DOHH2 (cell line): ENCODE results near the gene RAD54L.

Source experiments
- EZH2phosphoT487 ChIP-seq: fragments of 200-600 bp; sonication (generic); IDR thresholded peaks from 2 replicates; pipeline ENCODE4 v1.6.1; 2017; ENCODE audit warnings: borderline replicate concordance, mild to moderate bottlenecking, antibody characterized with exemption, low read length, moderate library complexity, mixed read lengths
- TF ChIP-seq, protein P1 (sequence below): fragments of 200-600 bp; sonication (generic); IDR thresholded peaks from one replicate; pipeline ENCODE4 v1.5.1; 2014; ENCODE audit warnings: antibody characterized with exemption, mild to moderate bottlenecking, low read depth, low read length; ENCODE audit not compliant: poor library complexity, severe bottlenecking

DNA sequence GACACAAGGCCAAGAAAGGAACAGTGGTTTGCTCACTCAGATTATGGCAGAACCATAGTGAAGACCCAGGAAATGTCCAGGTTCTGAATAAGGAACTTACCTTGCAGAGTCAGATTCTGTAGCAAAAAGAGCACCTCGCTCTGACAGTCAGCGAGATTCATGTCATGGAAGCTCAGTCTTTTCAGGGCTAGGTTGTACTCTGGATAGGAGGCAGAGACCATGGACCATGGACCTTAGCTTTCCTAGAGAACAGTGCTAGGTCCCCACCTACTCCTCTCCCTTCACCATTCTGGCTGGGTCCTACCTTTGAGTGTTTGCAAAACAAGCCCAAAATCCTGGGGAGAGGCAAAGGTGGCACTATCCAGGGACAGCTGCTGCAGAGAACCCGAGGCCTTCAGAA lies 32.5 kb downstream of the RAD54L start:
- TF ChIP-seq, protein P1, sequence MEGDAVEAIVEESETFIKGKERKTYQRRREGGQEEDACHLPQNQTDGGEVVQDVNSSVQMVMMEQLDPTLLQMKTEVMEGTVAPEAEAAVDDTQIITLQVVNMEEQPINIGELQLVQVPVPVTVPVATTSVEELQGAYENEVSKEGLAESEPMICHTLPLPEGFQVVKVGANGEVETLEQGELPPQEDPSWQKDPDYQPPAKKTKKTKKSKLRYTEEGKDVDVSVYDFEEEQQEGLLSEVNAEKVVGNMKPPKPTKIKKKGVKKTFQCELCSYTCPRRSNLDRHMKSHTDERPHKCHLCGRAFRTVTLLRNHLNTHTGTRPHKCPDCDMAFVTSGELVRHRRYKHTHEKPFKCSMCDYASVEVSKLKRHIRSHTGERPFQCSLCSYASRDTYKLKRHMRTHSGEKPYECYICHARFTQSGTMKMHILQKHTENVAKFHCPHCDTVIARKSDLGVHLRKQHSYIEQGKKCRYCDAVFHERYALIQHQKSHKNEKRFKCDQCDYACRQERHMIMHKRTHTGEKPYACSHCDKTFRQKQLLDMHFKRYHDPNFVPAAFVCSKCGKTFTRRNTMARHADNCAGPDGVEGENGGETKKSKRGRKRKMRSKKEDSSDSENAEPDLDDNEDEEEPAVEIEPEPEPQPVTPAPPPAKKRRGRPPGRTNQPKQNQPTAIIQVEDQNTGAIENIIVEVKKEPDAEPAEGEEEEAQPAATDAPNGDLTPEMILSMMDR: no peak
- TF ChIP-seq EZH2phosphoT487: no peak
